HL-60/S4 treated with retinoic acid at 250 ng/mL for 4 days and 3 days (cell line): ENCODE measurements around the gene SEL1L3.

ENCODE experiments used
- in situ Hi-C: fragments of 300-500 bp; cut with MboI; formaldehyde crosslinking; loops from 2 replicates; pipeline ENCODE4 v1.7.0; 2022; ENCODE audit warnings: low sequenced_read_pairs

The SEL1L3 gene

GRCh38 chr4:25759101-25759500 is 103.7 kb downstream of the SEL1L3 start:
- in situ Hi-C loops, result loop anchor here (25.0 kb wide), 1 partner anchor 322 kb away; no protein-coding TSS in a partner anchor

GRCh38 chr4:25757452-25757851 is 105.3 kb downstream of the SEL1L3 start:
- in situ Hi-C loops, result loop anchor here (25.0 kb wide), 1 partner anchor 320 kb away; no protein-coding TSS in a partner anchor

DNA sequence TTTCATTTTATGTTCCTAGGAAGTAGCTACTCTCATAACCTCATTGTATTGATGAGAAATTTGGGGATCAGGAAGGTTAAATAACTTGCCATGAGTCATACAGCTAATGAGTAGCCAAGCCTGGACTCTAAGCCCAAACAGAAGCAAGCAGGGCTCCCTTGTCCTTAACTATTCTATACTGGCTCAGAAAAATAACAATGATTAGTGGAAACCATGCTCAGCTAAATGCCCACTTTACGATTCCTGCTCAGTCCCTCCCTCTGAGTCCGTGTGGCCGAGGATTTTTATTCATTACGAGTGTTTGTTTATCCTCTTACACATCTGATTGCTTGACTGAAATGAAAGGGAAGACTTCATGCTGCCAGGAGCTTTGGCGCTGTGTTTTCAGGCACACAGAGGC is 106.3 kb downstream of the SEL1L3 start:
- in situ Hi-C loops, result loop anchor here (25.0 kb wide), 1 partner anchor 319 kb away; no protein-coding TSS in a partner anchor

DNA sequence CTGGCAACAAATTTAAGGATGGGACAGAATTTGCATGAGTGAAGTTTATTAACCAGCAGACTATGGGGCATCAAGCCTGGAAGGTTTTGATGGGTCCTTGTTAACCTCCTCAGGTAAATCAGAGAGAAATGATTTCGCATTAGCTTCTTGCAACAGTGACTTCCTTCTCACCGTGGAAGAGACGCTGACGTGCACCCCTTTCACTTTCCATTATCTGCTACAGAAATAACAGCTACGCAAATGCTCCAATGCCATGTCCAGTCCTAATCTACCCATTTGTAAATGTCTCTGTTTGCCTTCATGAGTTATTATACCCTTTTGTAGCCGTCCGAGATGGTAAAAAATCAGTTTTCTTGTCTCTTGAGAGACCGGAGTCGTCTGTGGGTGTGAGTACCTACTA is 106.9 kb downstream of the SEL1L3 start:
- in situ Hi-C loops, result loop anchor here (25.0 kb wide), 1 partner anchor 319 kb away; no protein-coding TSS in a partner anchor

- in situ Hi-C loops, result loop anchor here (25.0 kb wide), 1 partner anchor 316 kb away; no protein-coding TSS in a partner anchor
Measured at GRCh38 chr4:25753239-25753638, 109.5 kb downstream of the SEL1L3 start.

DNA sequence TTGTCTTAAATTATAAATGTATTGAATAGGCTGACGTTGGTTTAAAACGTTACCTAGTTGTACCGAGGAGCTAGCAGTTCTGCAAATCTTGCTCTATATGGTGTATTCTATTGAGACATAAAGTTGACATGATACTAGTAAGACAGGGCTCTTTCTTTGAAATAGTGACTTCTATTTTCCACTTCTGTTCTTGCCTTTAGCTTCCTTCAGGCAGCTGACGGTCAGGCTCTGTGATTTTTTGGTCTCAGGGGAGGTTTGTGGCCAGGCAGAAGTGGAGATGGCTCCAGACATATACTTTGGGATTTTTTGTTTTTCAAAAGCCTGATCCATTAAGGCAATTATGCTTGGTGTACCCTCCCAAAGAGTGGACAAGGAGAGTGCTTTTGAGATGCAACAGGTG is 111.9 kb downstream of the SEL1L3 start:
- in situ Hi-C loops, result loop anchor here (25.0 kb wide), 1 partner anchor 314 kb away; no protein-coding TSS in a partner anchor

DNA sequence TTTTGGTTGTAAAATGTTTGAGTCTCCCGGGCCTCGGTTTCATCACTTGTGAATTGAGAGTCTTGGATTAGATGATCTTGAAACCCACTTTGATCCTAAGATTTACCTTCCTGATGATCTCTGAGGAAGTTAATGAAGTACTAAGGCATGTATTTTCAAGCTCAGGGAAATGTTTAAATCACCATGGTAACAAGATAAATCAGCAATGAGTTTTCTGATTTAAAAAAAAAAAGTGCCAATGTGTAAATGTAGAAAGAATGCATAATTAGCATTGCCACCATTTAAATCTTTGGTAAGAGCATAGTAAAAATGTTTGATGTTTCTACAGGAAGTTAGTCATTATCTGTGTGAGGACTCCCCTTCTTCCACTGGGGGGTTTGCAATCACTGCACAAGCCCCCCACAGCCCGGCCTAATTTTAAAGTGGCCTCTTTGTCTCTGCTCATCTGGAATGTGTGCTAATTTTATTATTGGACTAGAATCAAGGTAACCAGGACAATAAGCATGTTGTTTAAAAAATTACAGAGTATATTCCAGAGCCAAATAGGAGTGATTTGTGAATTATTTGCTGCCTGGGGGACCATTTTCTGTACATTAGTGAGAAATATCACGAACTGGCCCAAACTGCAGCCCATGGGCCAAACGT is 113.5 kb downstream of the SEL1L3 start:
- in situ Hi-C loops, result no loop called here

GRCh38 chr4:25743971-25744370 is 118.8 kb downstream of the SEL1L3 start:
- in situ Hi-C loops, result no loop called here

GRCh38 chr4:25729564-25729963 is 133.2 kb downstream of the SEL1L3 start:
- in situ Hi-C loops, result no loop called here

DNA sequence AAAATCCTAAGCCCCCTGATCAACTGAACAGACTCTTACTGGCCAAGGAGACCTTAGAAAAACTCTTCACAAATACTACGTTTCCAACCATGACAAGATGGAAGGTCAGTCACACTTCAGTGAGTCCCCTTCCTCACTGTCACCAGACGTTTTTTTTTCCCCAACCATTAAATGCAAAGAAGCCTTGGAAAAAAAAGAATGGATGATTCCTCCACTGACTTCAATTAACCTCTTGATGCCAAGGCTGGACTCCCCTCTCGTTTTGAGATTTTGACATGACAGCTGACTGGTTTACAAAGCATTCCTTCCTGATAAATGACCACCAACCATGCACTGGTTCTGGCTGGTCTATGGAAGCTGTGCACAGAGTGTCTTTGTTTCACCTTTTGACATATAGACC is 133.9 kb downstream of the SEL1L3 start:
- in situ Hi-C loops, result no loop called here

GRCh38 chr4:25727711-25728493 is 134.9 kb downstream of the SEL1L3 start:
- in situ Hi-C loops, result no loop called here

DNA sequence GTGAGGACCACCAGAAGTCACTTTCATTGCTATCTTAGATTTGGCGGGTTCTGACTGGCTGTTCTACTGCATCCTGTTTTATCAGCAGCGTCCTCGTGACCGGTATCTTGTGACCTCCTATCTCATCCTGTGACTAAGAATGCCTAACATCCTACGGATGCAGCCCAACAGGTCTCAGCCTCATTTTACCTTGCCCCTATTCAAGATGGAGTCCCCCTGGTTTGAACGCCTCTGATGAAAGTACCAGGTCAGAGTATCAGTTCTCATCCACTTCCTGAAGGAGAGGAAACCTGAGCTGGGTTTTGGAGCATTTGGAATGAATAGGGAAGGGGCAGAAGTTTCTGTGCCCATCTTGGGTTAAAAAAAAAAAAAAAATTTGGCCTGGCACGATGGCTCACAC is 136.9 kb downstream of the SEL1L3 start:
- in situ Hi-C loops, result no loop called here

- in situ Hi-C loops, result no loop called here
Measured at GRCh38 chr4:25723409-25723808, 139.4 kb downstream of the SEL1L3 start.

DNA sequence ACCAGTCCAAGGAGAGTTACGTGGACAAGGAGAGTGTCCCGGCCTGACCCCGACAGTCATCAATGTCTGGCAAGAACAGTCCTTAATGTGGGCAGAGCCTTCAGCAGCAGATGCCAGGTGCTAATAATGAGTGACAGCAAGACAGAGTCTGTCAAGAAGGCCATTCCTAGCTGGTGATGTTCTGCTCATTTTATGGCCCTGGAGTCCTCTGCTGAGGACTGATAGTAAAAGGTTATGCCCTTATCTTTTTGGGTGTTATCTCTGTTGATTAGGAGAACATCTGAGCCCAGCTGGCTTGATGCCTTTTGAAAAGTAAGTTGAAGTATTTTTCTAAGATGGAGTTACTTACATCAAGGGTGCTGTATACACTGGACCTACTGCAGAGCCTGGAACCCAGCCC is 139.8 kb downstream of the SEL1L3 start:
- in situ Hi-C loops, result no loop called here

- in situ Hi-C loops, result no loop called here
Measured at GRCh38 chr4:25713812-25714211, 149.0 kb downstream of the SEL1L3 start.

GRCh38 chr4:25712611-25713010 is 150.2 kb downstream of the SEL1L3 start:
- in situ Hi-C loops, result no loop called here

- in situ Hi-C loops, result no loop called here
Measured at GRCh38 chr4:25710637-25711036, 152.2 kb downstream of the SEL1L3 start.

GRCh38 chr4:25704516-25704915 is 158.3 kb downstream of the SEL1L3 start:
- in situ Hi-C loops, result no loop called here

DNA sequence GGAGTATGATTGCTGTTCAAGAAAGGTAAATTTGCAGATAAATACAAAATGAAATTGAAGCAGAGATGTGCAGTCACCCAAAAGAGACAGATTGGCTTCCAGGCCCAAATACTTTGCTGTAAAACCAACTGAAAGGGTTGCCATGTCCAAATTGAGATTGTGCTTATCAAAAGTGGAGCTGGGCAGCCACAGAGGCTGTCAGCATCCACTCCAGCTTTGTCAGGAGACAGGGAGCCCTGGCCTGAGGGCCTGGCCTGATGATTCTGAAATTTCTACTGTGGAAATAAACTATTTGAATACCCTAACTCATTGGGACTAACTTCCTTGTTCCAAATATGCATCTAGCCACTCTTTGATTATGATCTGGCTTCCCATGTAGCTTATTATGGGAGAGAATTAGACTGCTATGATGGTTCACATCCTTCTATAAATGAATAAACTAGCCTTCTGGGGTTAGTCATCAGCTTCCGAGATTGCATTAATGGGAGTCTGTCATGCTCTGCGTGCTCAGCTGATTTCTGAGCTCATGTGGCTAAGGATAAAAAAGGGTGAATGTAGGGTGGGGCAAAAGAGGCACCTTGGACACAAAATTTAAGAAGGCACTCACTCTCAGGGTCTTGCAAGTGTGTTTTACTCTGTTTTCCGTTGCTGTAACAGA is 158.9 kb downstream of the SEL1L3 start:
- in situ Hi-C loops, result no loop called here

- in situ Hi-C loops, result no loop called here
Measured at GRCh38 chr4:25702848-25703247, 159.9 kb downstream of the SEL1L3 start.

DNA sequence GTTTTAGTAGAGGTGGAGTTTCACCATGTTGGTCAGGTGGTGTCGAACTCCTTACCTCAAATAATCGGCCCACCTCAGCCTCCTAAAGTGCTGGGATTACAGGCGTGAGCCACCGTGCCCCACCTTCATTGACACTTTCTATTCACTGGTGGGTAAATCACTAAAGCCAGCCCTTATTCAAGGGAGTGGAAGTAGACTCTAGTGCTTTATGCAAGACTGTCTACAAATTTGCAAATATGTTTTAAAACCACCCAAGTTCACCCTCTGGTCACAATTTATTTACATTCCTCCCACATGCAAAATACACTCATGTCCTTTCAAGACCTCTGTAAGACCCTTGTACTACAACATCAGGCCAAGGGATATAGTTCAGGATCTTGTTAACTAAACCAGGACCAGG is 162.1 kb downstream of the SEL1L3 start:
- in situ Hi-C loops, result no loop called here

GRCh38 chr4:25697516-25697915 is 165.3 kb downstream of the SEL1L3 start:
- in situ Hi-C loops, result no loop called here
